Body of pancreas (tissue), 4 donors: ENCODE measurements around the gene PRRX1. TPM values are rescaled to one million over a fixed set of nuclear protein-coding genes. Genes with fewer than 3 reads are reported as not detected.
A peak's percentile ranks its signal among the peaks of the same experiment; 100 is the strongest.

Experiments
- ATAC-seq: fragments of 150-250 bp; one replicate; pipeline ENCODE4 v1.9.1; 2016
- DNase-seq, 4 donors: peaks; one replicate each; pipeline ENCODE4 v3.0.0-alpha.2; 2019
- H3K27ac ChIP-seq, 4 donors: fragments of 200-600 bp; sonication (generic); 1 replicate in 3 of 4; 2 replicates in 1 of 4; pipeline versions ENCODE4 v1.5.1 to v1.6.1; 2016 to 2019; ENCODE audit warnings: mild to moderate bottlenecking in 1 of 4, mixed read lengths in 1 of 4, moderate library complexity in 1 of 4
- H3K27me3 ChIP-seq, 2 donors: fragments of 200-600 bp; sonication (generic); one replicate each; pipeline ENCODE4 v1.6.0; 2016; ENCODE audit warnings: mild to moderate bottlenecking in 1 of 2
- H3K36me3 ChIP-seq, 2 donors: fragments of 200-600 bp; sonication (generic); replicated peaks in 1 of 2; 2 replicates each; pipeline ENCODE4 v1.5.1; 2016; ENCODE audit warnings: low read depth in 2 of 2; ENCODE audit not compliant: insufficient read depth in 1 of 2
- H3K4me1 ChIP-seq: fragments of 200-600 bp; sonication (generic); one replicate; pipeline ENCODE4 v1.6.0; 2016
- H3K4me3 ChIP-seq, 2 donors: fragments of 200-600 bp; sonication (generic); 1 replicate in 1 of 2; 2 replicates in 1 of 2; pipeline ENCODE4 v1.5.1; 2016 to 2019
- H3K9me3 ChIP-seq, 3 donors: fragments of 200-600 bp; sonication (generic); 1 replicate in 2 of 3; 2 replicates in 1 of 3; pipeline ENCODE4 v1.5.1; 2016
- CTCF ChIP-seq, 7 experiments: fragments of 450-650 bp in 4 of 7; fragments of 200-600 bp in 3 of 7; sonication (generic) in 3 of 7; IDR thresholded peaks; one replicate each; pipeline ENCODE4 v1.5.1; 2016 to 2019; ENCODE audit warnings: antibody characterized with exemption in 7 of 7
- POLR2A ChIP-seq, 3 donors: fragments of 450-650 bp; IDR thresholded peaks; one replicate each; pipeline ENCODE4 v1.6.1; 2016; ENCODE audit warnings: antibody characterized with exemption in 3 of 3, mild to moderate bottlenecking in 2 of 3
- WGBS, 2 donors: methylation state at CpG; one replicate each; pipeline ENCODE4 v1.1.5; 2017; 5-methylcytosine and 5-hydroxymethylcytosine counted together
- intact Hi-C: fragments of 100-400 bp; cut with DNase I; formaldehyde crosslinking; loops from one replicate; pipeline ENCODE4 v1.15.1; 2023
- total RNA-seq, 2 donors: library from RNA; depleted of rRNA; stranded (reverse); fragments of >200 nt; gene quantifications; one replicate each; pipeline ENCODE4 v1.1.0, GENCODE V29; 2016

PRRX1 gene
- total RNA-seq, 2 donors from 2014 or later = 5.3 to 8.0 TPM

- H3K36me3 ChIP-seq = no peaks in the 10 kb centered on the region
- H3K27ac ChIP-seq = no peak overlapping the region
- H3K27me3 ChIP-seq = peaks cover 0 to 18% of the 10 kb centered on the region in 2 donors
- TF ChIP-seq POLR2A (IDR thresholded peaks at IDR 0.05) (no peak), CTCF (IDR thresholded peaks at IDR 0.05) (no peak)
- 9 to 34% methylated on average over 25 of the region's 25 CpGs for WGBS, 2 donors
- H3K4me1 ChIP-seq = peaks cover 36% of the 10 kb centered on the region
- no peaks in the 10 kb centered on the region for H3K9me3 ChIP-seq
- ATAC-seq (no peak), DNase-seq (no peak)
- H3K4me3 ChIP-seq = no peak overlapping the region
- intact Hi-C loops = no loop called here
Observed at GRCh38 chr1:170660281-170660713, 3.6 kb upstream of the PRRX1 start.

- Histone ChIP-seq H3K4me3 (no peak overlapping the region), H3K36me3 (no peaks in the 10 kb centered on the region), H3K9me3 (no peaks in the 10 kb centered on the region), H3K27me3 (peaks cover 0 to 21% of the 10 kb centered on the region in 2 donors), H3K4me1 (peaks cover 36% of the 10 kb centered on the region), H3K27ac (no peak overlapping the region)
- 3 to 6% methylated on average over 39 to 54 of the region's 54 CpGs for WGBS, 2 donors
- no peak for DNase-seq
- intact Hi-C loops = no loop called here
- peak; percentile 12 for ATAC-seq
- no peak for TF ChIP-seq POLR2A (IDR thresholded peaks at IDR 0.05)
- no peak for TF ChIP-seq CTCF (IDR thresholded peaks at IDR 0.05)
Observed at GRCh38 chr1:170660871-170661645, 2.9 kb upstream of the PRRX1 start.

- no peaks in the 10 kb centered on the region for H3K36me3 ChIP-seq
- no peaks in the 10 kb centered on the region for H3K9me3 ChIP-seq
- WGBS, 2 donors = 3 to 4% methylated on average over 30 to 31 of the region's 31 CpGs
- no peak for ATAC-seq
- no peak for DNase-seq
- peaks cover 36% of the 10 kb centered on the region for H3K4me1 ChIP-seq
- H3K27me3 ChIP-seq = peaks cover 0 to 26% of the 10 kb centered on the region in 2 donors
- no peak overlapping the region for H3K4me3 ChIP-seq
- peak overlapping the region in 1 of 4 donors; percentile 28 for H3K27ac ChIP-seq
- TF ChIP-seq CTCF (IDR thresholded peaks at IDR 0.05) = no peak
- intact Hi-C loops = no loop called here
Observed at GRCh38 chr1:170661646-170662411, 2.1 kb upstream of the PRRX1 start.

- DNase-seq (no peak), ATAC-seq (no peak)
- no peaks in the 10 kb centered on the region for H3K36me3 ChIP-seq
- 3 to 5% methylated on average over 11 of the region's 11 CpGs for WGBS, 2 donors
- H3K9me3 ChIP-seq = no peaks in the 10 kb centered on the region
- no peak overlapping the region for H3K4me3 ChIP-seq
- no peak for TF ChIP-seq POLR2A (IDR thresholded peaks at IDR 0.05)
- no peak for TF ChIP-seq CTCF (IDR thresholded peaks at IDR 0.05)
- peaks cover 36% of the 10 kb centered on the region for H3K4me1 ChIP-seq
- peaks cover 0 to 31% of the 10 kb centered on the region in 2 donors for H3K27me3 ChIP-seq
- peak overlapping the region in 1 of 4 donors; percentile 28 for H3K27ac ChIP-seq
- intact Hi-C loops = no loop called here
Observed at GRCh38 chr1:170662561-170663403, 1.1 kb upstream of the PRRX1 start.
